Activated T-helper 1 cell treated with anti-CD3 and anti-CD28 coated beads, Interleukin-12 subunit alpha, Interleukin-12 subunit beta, Interleukin-2, Interleukin-4 antibody, amounts not matched to agents 30 ng/mL and 10 ng/mL and 1 ng/mL, durations not matched to agents 14 hours and 24 hours and 36 hours (primary cell): Measurements from ENCODE around the gene SPDEF. TPM values are rescaled to one million over a fixed set of nuclear protein-coding genes. Genes with fewer than 3 reads are reported as not detected.

Source experiments
- DNase-seq: peaks from one replicate; pipeline ENCODE4 v3.0.0; 2021; ENCODE audit warnings: low spot score
- H3K27ac Mint-ChIP-seq: one replicate; pipeline ENCODE4 v1.8.0; 2021; ENCODE audit warnings: mild to moderate bottlenecking, mixed read lengths
- H3K27me3 Mint-ChIP-seq: one replicate; pipeline ENCODE4 v1.8.0; 2022; ENCODE audit warnings: mild to moderate bottlenecking, moderate library complexity, mixed read lengths; ENCODE audit not compliant: insufficient read depth
- H3K36me3 Mint-ChIP-seq: one replicate; pipeline ENCODE4 v1.8.0; 2021; ENCODE audit warnings: low read depth, mixed read lengths
- H3K4me1 Mint-ChIP-seq: one replicate; pipeline ENCODE4 v1.8.0; 2021; ENCODE audit warnings: low read depth, mixed read lengths
- H3K4me3 Mint-ChIP-seq: one replicate; pipeline ENCODE4 v1.8.0; 2021; ENCODE audit warnings: mild to moderate bottlenecking, moderate library complexity, mixed read lengths
- H3K9me3 Mint-ChIP-seq: one replicate; pipeline ENCODE4 v1.8.0; 2021; ENCODE audit warnings: mixed read lengths
- intact Hi-C: fragments of 100-400 bp; cut with micrococcal nuclease; formaldehyde crosslinking; loops from one replicate; pipeline ENCODE4 v1.15.1; 2024
- total RNA-seq: library from RNA; stranded (reverse); gene quantifications from 2 replicates; pipeline ENCODE4 v1.2.3, GENCODE V29; 2022

The SPDEF gene
- total RNA-seq, 1 donor from 2014 or later = not detected

DNA sequence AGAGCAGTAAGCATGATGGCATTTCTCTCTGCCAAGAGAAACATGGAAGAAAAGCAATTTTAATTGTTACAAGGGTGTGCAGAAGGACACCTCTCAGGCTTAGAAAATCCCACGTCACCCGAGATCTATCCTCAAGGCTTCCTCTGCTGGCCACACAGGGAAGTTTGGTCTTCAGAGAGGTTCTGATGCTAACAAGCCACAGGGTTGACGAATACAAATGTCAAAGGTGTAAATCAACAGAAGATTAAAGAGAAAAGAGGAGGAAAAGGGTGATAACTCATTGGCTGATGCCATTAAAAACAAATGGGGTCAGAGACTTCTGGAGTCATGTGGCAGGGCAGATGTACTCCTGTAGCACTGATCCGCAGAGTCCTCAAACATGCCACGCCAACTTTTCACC lies 33.6 kb upstream of the SPDEF start:
- Mint-ChIP-seq H3K27ac (no peak overlapping the region), H3K36me3 (peaks cover 5% of the 10 kb centered on the region), H3K4me3 (no peak overlapping the region), H3K9me3 (no peaks in the 10 kb centered on the region), H3K4me1 (peaks cover 14% of the 10 kb centered on the region), H3K27me3 (no peaks in the 10 kb centered on the region)
- DNase-seq = no peak
- intact Hi-C loops = no loop called here

DNA sequence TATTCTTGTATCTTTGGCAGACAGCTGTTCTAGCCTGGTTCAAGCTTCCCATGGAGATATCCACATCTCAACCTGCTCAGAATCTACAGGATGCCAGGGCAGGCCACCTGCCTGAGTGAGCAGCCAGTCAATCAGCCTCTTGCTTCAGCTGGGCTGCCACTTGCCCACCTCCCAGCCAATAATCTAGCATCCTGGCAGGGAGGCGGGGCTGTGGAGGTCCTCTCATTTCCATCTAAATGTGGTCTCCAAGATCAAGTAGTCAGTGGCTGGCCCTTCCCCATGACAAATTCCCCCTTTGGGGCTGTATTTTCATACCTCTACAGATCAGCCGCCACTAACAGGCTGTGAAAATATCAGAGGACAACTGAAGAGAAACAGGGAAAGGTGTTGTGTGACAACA lies 33.0 kb upstream of the SPDEF start:
- Mint-ChIP-seq H3K27ac (no peak overlapping the region), H3K36me3 (peaks cover 5% of the 10 kb centered on the region), H3K4me3 (no peak overlapping the region), H3K4me1 (peaks cover 19% of the 10 kb centered on the region), H3K9me3 (no peaks in the 10 kb centered on the region), H3K27me3 (no peaks in the 10 kb centered on the region)
- no peak for DNase-seq
- intact Hi-C loops = no loop called here

DNA sequence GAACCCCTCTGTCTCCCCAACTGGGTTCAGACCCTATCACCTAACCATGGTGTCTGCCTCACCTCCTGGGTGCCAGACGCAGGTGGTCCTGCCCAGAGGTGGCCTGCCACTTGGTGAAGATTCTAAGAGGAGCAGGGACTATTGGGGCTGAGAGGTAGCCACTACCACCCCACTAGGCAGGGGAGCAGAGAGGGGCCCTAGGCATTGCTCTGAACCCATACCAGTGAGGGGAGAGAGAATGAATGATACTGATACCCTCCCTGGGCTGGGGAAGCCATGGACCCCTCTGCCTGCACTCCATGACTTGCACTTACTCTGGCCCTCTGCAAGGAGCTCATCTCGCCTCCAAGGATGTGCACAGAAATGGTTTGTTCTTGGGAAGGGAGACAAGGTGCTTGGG lies 31.7 kb upstream of the SPDEF start:
- H3K4me3 Mint-ChIP-seq = no peak overlapping the region
- H3K36me3 Mint-ChIP-seq = peaks cover 5% of the 10 kb centered on the region
- intact Hi-C loops = no loop called here
- no peak overlapping the region for H3K27ac Mint-ChIP-seq
- peaks cover 19% of the 10 kb centered on the region for H3K4me1 Mint-ChIP-seq
- no peaks in the 10 kb centered on the region for H3K27me3 Mint-ChIP-seq
- H3K9me3 Mint-ChIP-seq = no peaks in the 10 kb centered on the region
- DNase-seq = no peak

DNA sequence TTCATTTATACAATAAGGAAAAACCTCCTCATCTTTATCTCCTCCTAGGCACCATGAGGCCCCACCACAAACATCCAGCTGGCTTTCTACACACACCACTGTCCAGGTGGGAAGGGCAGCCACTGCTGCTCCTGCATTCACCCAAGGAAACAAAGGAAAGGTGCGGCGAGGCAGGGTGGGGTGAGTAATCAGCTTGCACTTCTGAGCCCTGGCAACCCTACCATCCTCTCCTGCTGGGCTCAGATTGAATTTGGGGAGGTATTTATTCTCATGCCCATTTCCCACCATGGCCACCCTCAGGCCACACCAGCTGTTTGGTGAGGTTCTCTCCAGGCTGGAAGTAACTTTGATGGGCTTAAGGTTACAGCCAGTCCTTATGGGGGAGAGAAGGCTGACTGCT lies 31.2 kb upstream of the SPDEF start:
- H3K9me3 Mint-ChIP-seq = no peaks in the 10 kb centered on the region
- no peaks in the 10 kb centered on the region for H3K27me3 Mint-ChIP-seq
- intact Hi-C loops = no loop called here
- DNase-seq = no peak
- no peak overlapping the region for H3K27ac Mint-ChIP-seq
- H3K36me3 Mint-ChIP-seq = peaks cover 5% of the 10 kb centered on the region
- peaks cover 19% of the 10 kb centered on the region for H3K4me1 Mint-ChIP-seq
- no peak overlapping the region for H3K4me3 Mint-ChIP-seq

DNA sequence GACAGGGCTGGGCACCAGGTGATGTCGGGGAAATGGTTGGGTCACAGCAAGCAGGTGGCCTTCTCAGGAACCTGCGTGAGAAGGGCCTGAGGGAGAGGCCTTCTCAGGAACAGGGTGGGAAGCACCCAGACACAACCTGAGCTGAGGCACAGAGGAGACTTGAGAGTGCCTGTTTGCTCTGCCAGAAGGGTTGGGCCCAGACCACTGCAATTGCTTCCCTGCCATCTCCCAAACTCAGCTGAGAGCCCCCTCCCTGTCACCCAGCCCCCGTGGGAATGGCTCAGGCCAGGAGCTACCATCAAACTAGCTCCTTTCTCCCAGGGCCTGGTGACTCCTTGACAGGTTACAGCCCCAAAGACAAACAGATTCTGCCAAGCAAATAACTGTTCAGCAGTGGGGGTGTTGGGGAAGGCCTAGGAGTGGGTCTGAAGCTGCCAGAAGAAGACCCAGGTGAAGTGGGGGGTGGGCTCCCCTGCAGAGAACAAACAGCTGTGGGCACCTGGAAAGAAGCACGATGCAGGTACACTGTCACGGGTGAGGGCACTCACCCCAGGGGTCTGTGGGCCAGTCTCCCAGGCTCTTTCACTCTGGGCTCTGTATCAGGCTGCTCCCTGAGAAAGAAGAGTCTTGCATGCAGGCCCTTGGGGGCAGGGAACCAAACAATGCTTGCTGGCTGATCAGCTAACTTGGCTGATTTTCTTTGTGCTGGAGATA lies 30.4 kb upstream of the SPDEF start:
- Mint-ChIP-seq H3K4me3 (no peak overlapping the region), H3K9me3 (no peaks in the 10 kb centered on the region), H3K36me3 (peaks cover 5% of the 10 kb centered on the region), H3K4me1 (peaks cover 12% of the 10 kb centered on the region), H3K27ac (no peak overlapping the region), H3K27me3 (no peaks in the 10 kb centered on the region)
- DNase-seq = no peak
- intact Hi-C loops = no loop called here

DNA sequence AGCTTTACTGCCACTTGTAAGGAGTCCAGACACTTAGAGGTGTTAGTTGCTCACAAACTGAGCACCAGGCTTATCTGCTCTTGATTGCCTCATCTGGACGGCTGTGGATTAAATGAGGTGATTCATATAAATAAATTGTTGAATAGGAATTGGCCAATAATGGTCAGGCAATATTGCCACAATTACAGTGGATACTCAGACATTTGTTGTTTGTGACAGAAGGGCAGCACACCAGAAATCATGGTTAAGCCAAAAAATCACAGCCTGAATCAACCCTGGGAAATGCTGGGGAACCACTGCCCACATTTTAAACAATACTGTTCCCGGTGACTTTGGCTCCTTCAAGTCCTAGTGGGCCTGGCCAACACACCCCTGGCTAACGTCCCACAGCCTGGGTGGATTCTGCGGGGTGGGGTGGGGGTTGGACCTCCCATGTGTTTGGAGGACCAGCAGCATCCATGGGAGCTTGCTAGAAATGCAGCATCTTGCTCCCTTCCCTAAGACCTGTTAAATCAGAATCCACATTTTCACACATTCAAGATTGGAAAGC lies 29.5 kb upstream of the SPDEF start:
- no peaks in the 10 kb centered on the region for H3K9me3 Mint-ChIP-seq
- H3K4me3 Mint-ChIP-seq = no peak overlapping the region
- no peak overlapping the region for H3K27ac Mint-ChIP-seq
- no peak for DNase-seq
- H3K27me3 Mint-ChIP-seq = no peaks in the 10 kb centered on the region
- peaks cover 12% of the 10 kb centered on the region for H3K4me1 Mint-ChIP-seq
- intact Hi-C loops = no loop called here
- peaks cover 5% of the 10 kb centered on the region for H3K36me3 Mint-ChIP-seq

DNA sequence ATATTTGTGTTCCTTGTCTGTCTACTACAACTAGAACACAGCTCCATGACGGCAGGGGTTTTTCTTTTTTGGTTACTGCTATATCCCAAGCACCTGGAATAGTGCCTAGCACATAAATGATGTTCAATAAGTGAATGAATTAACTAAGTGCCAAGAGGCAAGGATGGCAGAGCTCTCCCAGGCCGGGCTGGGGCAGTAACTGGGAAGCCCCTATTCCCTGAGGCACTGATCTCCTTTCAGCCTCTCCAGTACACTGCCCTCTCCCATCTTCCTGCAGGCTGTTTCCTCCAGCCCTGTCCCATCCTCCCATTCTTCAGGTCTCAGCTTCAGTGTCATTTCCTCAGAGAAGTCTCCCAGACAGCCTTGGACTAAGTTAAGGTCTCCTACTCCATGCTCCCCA lies 29.0 kb upstream of the SPDEF start:
- Mint-ChIP-seq H3K27ac (no peak overlapping the region), H3K4me3 (no peak overlapping the region), H3K4me1 (peaks cover 12% of the 10 kb centered on the region), H3K9me3 (no peaks in the 10 kb centered on the region), H3K27me3 (no peaks in the 10 kb centered on the region), H3K36me3 (peaks cover 5% of the 10 kb centered on the region)
- DNase-seq = no peak
- intact Hi-C loops = no loop called here

DNA sequence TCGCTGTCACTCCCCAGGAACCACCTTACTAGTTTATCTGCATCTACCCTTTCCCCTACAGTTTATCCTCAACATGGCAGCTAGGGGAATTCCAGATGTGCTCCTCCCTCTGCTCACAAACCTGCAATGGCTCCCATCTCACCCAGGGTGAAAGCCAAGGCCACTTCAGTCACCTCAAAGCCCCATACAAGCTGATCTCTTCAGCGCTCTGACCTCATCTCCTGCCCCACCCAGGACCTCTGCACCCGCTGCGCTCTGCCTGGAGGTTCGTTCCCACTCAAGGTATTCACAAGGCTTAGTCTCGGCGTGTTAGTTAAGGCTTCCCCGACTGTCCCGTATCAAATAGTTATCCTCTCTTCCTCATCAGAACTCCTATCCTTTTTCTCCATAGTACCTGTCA lies 28.6 kb upstream of the SPDEF start:
- Mint-ChIP-seq H3K27me3 (no peaks in the 10 kb centered on the region), H3K9me3 (no peaks in the 10 kb centered on the region), H3K4me3 (no peak overlapping the region), H3K4me1 (peaks cover 12% of the 10 kb centered on the region), H3K27ac (peak overlapping the region; percentile 24), H3K36me3 (peaks cover 4% of the 10 kb centered on the region)
- intact Hi-C loops = no loop called here
- no peak for DNase-seq

DNA sequence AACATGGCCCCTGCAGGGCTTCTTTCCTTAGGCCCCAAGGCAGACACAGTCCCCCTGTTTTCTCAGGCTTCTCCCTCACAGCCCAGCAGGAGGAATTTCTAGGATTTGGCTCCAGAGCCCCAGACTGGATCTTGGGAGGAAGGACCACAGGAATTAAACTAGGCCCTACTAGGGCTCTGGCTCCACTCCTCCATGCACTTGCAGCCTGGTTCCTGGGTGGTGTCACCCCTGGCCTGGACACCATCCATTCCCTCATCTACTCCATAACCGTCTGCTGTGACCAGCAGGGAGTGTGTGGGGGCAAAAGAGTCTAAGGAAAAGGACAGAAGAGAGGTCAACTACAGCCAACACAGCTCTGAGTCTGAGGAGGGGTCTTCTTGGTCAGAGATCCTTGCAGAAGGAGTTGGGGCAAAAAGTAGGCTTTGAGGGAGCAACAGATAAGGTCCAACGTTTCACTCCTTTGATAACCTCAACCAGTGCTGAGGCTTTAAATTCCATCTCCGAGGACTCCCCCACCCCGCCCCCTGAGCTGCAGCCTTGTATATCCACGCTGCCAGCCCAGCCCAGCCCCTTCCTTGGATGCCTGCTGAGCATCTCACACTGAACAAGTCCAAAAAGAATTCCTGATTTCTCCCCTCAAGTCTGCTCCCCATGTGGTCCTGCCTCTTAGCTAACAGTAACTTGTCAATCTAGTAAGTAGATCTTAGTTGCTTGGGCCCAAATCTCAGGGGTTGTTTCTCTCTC lies 27.9 kb upstream of the SPDEF start:
- intact Hi-C loops = no loop called here
- peak overlapping the region; percentile 24 for H3K27ac Mint-ChIP-seq
- no peaks in the 10 kb centered on the region for H3K36me3 Mint-ChIP-seq
- no peaks in the 10 kb centered on the region for H3K27me3 Mint-ChIP-seq
- DNase-seq = no peak
- H3K4me1 Mint-ChIP-seq = peaks cover 12% of the 10 kb centered on the region
- H3K9me3 Mint-ChIP-seq = no peaks in the 10 kb centered on the region
- H3K4me3 Mint-ChIP-seq = no peak overlapping the region

DNA sequence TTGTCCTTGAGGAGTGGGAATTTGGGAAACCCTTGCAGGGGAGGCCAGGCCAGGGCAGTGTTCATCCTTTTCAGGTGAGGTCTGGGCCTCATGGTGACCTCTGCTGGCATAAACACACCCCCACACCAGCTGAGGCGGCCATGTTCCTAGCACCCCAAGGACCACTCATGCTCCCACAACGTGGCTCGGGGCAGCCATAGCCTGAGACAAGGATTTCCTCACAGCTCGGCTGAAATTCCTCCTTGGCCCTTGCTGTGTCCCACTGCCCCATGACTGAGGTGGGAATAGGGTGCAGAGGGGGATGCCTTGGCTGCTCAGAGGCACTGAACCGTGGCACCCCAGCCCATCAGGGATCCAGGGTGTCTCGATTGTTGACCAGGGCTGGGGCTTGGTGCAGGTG lies 27.3 kb upstream of the SPDEF start:
- DNase-seq = no peak
- H3K4me3 Mint-ChIP-seq = no peak overlapping the region
- H3K9me3 Mint-ChIP-seq = no peaks in the 10 kb centered on the region
- intact Hi-C loops = no loop called here
- H3K4me1 Mint-ChIP-seq = peaks cover 12% of the 10 kb centered on the region
- no peaks in the 10 kb centered on the region for H3K36me3 Mint-ChIP-seq
- H3K27me3 Mint-ChIP-seq = no peaks in the 10 kb centered on the region
- no peak overlapping the region for H3K27ac Mint-ChIP-seq

DNA sequence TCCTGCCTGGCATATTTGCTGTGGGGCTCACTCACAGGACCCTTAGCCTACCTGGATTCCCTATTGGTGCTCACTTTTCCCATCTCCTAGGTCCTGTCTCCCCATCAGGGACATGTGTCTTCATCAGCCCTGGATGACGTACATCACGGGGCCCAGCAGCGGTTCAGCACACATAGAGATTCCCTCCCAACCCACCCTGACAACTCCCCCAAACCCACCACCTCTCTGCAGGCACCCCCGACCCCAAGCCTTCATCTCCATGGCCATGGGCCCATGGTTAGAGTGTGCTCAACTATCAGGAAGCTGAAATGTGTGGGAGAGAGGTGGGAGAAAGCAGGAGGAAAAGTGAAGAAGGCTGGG lies 25.4 kb upstream of the SPDEF start:
- H3K27ac Mint-ChIP-seq = no peak overlapping the region
- no peaks in the 10 kb centered on the region for H3K36me3 Mint-ChIP-seq
- H3K4me1 Mint-ChIP-seq = peaks cover 12% of the 10 kb centered on the region
- no peaks in the 10 kb centered on the region for H3K27me3 Mint-ChIP-seq
- no peak for DNase-seq
- intact Hi-C loops = no loop called here
- no peak overlapping the region for H3K4me3 Mint-ChIP-seq
- no peaks in the 10 kb centered on the region for H3K9me3 Mint-ChIP-seq

DNA sequence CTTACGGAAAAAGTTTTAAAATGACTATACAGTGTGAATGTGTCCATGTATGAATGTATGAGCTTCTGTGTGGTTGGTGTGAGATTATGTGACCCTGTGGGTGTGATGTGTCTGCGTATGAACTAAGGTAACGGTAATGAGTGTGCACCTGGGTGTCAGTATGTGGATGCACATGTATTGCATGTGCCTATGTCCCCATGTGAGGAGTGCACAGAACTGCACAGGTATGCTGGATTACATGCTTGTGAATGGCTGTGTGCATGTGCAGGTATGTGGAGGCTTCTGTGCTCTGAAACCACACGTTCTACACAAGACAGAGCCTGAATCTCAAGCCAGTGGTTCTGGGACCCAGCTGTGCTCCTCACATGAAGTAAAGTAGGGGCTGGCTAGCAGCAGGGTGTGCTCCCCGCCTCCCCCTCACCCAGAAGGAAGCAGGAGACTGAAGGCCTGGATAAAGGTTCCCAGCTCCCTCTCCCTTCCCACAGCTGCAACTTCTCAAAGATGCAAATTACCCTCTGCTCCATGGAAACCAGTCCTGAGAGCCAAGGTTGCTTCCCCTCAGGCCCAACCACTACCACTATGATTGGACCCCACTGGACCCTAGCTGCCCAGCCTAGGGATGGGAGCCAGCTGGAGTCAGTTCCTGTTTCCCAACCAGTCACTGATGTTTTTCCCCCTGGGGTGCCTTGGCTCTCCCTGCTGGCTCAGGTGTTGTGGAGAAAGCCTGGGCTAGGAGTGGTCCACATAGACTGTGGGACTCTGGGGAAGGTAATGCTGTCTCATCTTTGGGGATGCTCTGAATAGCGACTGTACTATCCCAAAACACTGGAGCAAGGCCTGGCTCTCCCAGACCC lies 24.8 kb upstream of the SPDEF start:
- Mint-ChIP-seq H3K27me3 (no peaks in the 10 kb centered on the region), H3K4me3 (no peak overlapping the region), H3K36me3 (no peaks in the 10 kb centered on the region), H3K9me3 (no peaks in the 10 kb centered on the region), H3K27ac (no peak overlapping the region), H3K4me1 (peaks cover 12% of the 10 kb centered on the region)
- no peak for DNase-seq
- intact Hi-C loops = no loop called here
